ENCODE results near the gene ETHE1.
A peak's percentile ranks its signal among the peaks of the same experiment; 100 is the strongest.

The ETHE1 gene

GRCh38 chr19:43486412-43486811 is 40.6 kb downstream of the ETHE1 start:
- no peak for DNase-seq

DNA sequence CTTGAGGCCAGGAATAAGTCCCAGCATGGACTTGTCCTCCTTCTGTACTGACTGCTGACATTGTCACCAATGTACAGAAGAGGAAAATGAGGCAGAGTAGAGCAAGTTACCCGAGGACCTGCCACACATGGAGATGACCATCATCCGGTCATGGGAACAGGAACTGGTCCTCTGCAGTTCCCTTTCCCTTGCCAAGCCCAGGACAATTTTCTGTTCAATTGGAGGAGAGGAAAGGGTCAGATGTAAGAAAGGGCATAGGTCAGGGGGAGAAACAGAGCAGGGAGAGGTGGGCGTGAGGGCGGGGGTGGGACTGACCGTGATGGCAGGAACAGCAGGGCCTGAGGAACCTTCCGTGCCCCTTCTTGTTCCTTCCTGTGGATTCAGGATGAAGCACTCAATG is 41.0 kb downstream of the ETHE1 start:
- no peak for DNase-seq

DNA sequence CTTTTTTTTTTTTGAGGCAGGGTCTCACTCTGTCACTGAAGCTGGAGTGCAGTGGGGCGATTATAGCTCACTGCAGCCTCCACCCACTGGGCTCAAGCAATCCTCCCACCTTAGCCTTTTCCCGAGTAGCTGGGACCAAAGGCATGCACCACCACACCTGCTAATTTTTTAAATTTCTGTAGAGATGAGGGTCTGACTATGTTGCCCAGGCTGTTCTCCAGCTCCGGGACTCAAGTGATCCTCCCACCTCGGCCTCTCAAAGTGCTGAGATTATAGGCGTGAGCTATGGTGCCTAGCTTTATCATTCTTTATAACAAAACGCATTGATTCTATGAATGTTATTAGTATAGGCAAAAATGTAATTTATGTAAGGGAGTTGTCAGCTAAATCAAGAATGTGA is 43.7 kb downstream of the ETHE1 start:
- no peak for DNase-seq

GRCh38 chr19:43482193-43482592 is 44.8 kb downstream of the ETHE1 start:
- DNase-seq, result no peak

DNA sequence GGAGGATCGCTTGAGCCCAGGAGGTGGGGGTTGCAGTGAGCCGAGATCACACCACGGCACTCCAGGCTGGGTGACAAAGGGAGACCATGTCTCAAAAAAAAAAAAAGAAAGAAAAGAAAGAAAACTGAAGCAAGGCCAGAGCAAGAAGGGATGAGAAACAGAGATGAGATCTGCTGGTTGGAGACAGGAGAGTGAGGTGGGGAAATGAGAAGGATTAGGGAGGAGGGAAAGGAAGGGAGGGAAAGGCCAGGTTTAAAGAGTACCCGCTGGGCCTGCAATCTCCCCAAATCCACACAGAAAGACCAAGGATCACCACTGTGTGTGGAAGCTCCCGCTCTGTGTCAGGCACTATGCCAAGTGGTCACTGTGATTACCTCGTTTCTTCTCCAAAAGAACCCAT is 45.3 kb downstream of the ETHE1 start:
- DNase-seq, result no peak

- DNase-seq, result no peak
These were observed 46.4 kb downstream of the ETHE1 start for GRCh38 chr19:43480574-43480973.

GRCh38 chr19:43479961-43480561 is 46.9 kb downstream of the ETHE1 start:
- DNase-seq, result no peak

- no peak for DNase-seq
These were observed 47.8 kb downstream of the ETHE1 start for GRCh38 chr19:43479226-43479625.

- DNase-seq, result no peak
These were observed 48.7 kb downstream of the ETHE1 start for GRCh38 chr19:43478323-43478722.

- DNase-seq, result no peak
These were observed 50.4 kb downstream of the ETHE1 start for GRCh38 chr19:43476606-43477005.

DNA sequence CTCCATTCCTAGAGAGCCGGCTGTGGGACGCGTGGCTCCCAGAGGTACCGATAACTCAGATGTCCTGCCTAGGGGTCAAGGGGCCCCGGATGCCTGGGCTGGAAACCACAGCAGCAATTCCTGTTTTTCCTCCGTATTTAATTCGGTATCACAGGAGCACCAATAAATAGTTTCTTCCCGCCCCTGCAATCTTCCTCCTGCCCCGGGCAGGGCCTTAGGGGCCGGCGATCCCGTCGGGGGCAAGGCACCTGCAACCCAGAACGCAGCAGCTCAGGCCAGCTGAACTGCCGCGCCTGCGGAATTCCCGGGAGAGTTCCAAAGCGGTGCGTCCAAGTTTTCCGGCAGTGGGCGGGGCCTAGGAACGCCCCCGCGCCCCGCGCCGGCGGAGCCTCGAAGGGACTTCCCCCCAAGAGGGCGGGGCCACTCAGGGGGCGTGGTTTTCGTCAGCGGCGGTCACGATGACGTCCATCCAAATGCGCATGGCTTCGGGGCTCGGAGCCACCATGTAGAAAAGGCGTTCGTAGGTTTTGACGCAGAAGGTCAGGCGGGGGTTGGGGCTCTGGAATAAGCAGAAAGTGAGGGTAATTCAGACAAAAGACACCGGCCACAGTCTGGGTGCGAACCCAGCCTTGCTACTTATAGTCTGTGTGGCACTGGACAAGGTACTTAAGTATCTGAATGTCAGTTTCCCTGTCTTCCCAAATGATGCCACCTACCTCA is 51.9 kb downstream of the ETHE1 start:
- peak; percentile 91 for DNase-seq

- no peak for DNase-seq
These were observed 52.5 kb downstream of the ETHE1 start for GRCh38 chr19:43474487-43474886.

DNA sequence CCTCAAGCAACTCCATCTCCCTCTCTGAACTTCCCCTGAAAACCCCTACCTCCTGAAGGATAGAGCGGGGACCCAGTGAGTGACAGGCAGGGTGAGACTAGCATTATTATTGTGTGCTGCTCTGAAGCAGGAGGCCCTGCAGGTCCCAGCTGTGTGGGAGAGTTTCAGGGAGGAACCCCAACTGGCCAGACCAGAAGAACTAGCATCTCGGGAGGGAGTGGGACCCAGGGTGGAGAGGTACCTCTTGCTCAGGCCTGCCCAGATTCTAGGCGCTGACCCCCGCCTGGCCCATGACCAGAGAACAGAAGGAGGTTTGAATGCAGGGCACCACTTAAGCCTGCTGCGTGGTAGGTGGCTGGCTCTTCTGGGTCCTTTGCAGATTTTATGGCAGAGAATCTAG is 55.9 kb downstream of the ETHE1 start:
- no peak for DNase-seq

DNA sequence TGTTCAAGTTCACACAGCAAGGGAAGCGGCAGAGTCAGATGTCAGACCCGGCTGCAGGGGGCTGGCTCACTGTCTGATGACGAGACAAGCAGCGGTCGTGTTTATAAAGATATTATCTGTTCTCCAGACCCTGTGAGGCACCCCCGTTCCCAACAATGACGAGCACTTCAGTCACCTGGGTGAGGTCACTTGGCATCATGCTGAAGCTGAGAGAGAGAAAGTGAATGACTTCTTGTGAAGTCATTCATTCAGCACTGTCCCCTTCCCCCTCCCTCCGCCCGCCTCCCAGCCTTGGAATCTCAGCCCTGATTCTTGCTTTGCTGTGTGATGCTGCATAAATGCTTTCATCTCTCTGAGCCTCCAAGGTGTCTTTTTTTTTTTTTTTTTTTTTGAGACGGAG is 56.7 kb downstream of the ETHE1 start:
- no peak for DNase-seq

DNA sequence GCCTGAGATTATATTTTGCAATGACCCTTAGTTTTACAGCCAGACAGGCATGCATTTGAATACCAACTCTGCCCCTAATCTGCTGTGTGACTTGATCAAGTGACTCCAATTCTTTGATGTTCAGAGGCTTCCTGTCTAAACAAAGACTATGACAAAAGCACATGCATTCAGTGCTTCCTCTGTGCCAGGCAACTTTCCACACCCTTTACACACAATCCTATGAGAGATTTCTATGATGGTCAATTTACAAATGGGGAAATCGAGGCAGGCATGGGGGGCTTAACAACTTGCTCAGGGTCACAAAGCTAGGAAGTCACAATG is 57.9 kb downstream of the ETHE1 start:
- DNase-seq, result no peak

GRCh38 chr19:43468354-43469159 is 58.4 kb downstream of the ETHE1 start:
- DNase-seq, result no peak

GRCh38 chr19:43467730-43468129 is 59.3 kb downstream of the ETHE1 start:
- DNase-seq, result no peak

- DNase-seq, result no peak
These were observed 59.7 kb downstream of the ETHE1 start for GRCh38 chr19:43467276-43467675.

DNA sequence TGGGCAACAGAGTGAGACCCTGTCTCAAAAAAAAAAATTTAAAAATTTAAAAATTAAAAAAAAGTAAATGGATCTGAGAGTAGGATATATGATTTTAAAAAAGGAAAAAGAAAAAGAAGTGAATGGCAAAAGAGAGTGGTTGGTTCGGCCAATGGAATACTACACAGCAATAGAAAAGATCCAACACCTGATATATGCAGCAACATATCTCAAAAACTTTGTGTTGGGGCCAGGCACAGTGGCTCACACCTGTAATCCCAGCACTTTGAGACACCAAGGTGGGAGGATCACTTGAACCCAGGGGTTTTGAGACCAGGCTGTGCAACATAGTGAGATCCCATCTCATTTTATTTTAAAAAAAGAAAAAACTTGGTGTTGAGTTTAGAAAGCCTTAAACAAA is 60.2 kb downstream of the ETHE1 start:
- no peak for DNase-seq

GRCh38 chr19:43465468-43466120 is 61.4 kb downstream of the ETHE1 start, which contains the start of gene LYPD3:
LYPD3 (minus strand) TSS chr19:43465608; CDS start chr19:43465571, 37 bp downstream.
- DNase-seq, result no peak

- peak; percentile 81 for DNase-seq
These were observed 62.7 kb downstream of the ETHE1 start for GRCh38 chr19:43464134-43464775.

- DNase-seq, result peak; percentile 97
These were observed 63.4 kb downstream of the ETHE1 start for GRCh38 chr19:43463381-43464133.

Data from NCI-H748 treated with DMSO at 0.1 percent for 48 hours (cell line).